Large intestine (tissue), 3 donors: ENCODE data around the gene YTHDF2. TPM values are rescaled to one million over a fixed set of nuclear protein-coding genes. Genes with fewer than 3 reads are reported as not detected.
A peak's percentile ranks its signal among the peaks of the same experiment; 100 is the strongest.
"Not testable (repeated sequence)": the region's sequence is repeated elsewhere in the genome, so short reads cannot be mapped to it uniquely, and the experiment has no call there.

ENCODE experiments used
- DNase-seq, 2 donors: peaks; one replicate each; pipeline versions ENCODE4 v3.0.0 to v3.0.0-alpha.2; 2013
- H3K27ac ChIP-seq: one replicate; pipeline ENCODE4 v1.5.1; 2013; ENCODE audit warnings: low read length
- H3K27me3 ChIP-seq: 2 replicates; pipeline ENCODE4 v1.6.1; 2013; ENCODE audit warnings: low read length; ENCODE audit not compliant: control insufficient read depth, insufficient read depth
- H3K36me3 ChIP-seq: 2 replicates; pipeline ENCODE4 v1.6.1; 2013; ENCODE audit warnings: low read length; ENCODE audit not compliant: control insufficient read depth, insufficient read depth
- H3K4me1 ChIP-seq: one replicate; pipeline ENCODE4 v1.6.1; 2013; ENCODE audit warnings: low read length; ENCODE audit not compliant: control insufficient read depth, insufficient read depth
- H3K4me3 ChIP-seq: one replicate; pipeline ENCODE4 v1.5.1; 2013; ENCODE audit warnings: low read length
- H3K9me3 ChIP-seq: one replicate; pipeline ENCODE4 v1.6.1; 2013; ENCODE audit warnings: mild to moderate bottlenecking, low read depth, low read length, moderate library complexity; ENCODE audit not compliant: control insufficient read depth
- WGBS: methylation state at CpG from one replicate; pipeline ENCODE4 v1.1.5; 2013; ENCODE audit warnings: low lambda C conversion rate; ENCODE audit not compliant: insufficient coverage; 5-methylcytosine and 5-hydroxymethylcytosine counted together
- polyA plus RNA-seq: library from polyadenylated mRNA; unstranded; fragments of 120-200 nt; gene quantifications from one replicate; pipeline ENCODE4 v1.2.1, GENCODE V29; 2013

YTHDF2 gene
- polyA plus RNA-seq, 1 donor: 59.4 TPM

DNA sequence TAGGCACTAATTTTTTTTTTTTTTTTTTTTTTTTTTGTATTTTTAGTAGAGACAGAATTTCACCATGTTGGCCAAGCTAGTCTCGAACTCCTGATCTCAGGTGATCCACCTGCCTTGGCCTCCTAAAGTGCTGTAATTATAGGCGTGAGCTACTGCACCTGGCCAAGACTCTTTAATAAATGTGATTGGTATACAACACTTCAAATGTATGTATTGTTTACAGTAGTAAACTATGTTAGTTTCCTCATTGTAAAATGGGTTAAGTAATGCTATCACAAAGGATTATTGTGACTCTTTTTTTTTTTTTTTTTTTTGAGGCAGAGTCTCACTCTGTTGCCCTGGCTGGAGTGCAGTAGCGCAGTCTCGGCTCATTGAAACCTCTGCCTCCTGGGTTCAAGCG is 11.4 kb upstream of the YTHDF2 start:
- no CpG with 5 or more reads among the region's 5 CpGs for WGBS
- DNase-seq, H3K4me3 ChIP-seq, H3K9me3 ChIP-seq, H3K27me3 ChIP-seq, H3K27ac ChIP-seq, H3K36me3 ChIP-seq, H3K4me1 ChIP-seq: not testable (repeated sequence)

DNA sequence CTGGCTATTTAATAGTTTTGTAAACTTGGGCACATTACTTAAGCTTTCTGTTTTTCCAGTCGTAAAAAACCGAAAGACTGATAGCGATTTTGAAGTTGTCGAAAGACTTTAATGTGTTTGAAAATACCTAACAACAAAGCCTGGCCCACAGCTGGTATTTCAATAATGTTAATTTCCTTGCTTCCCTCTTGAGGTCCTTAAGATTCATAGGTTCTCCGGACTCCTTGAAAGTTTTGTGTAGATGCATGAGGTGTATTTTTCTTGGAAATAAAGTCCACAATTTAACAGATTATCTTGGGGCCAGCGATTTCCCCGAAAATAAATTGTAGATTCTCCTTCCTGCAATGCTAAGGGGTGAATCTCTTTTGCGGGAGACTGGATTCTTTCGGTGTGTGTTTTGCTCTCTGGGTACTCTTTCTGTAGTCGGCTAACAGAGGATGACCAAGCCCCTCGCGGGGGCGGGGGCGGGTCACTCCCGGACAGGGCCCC is 735 bp upstream of the YTHDF2 start:
- H3K27ac ChIP-seq: peak overlapping the region; percentile 88
- H3K9me3 ChIP-seq: no peaks in the 10 kb centered on the region
- no peak for DNase-seq
- no peaks in the 10 kb centered on the region for H3K27me3 ChIP-seq
- H3K4me1 ChIP-seq: peaks cover 18% of the 10 kb centered on the region
- H3K36me3 ChIP-seq: peaks cover 20% of the 10 kb centered on the region
- H3K4me3 ChIP-seq: peak overlapping the region; percentile 91
- 7% methylated on average over 5 of the region's 15 CpGs for WGBS

DNA sequence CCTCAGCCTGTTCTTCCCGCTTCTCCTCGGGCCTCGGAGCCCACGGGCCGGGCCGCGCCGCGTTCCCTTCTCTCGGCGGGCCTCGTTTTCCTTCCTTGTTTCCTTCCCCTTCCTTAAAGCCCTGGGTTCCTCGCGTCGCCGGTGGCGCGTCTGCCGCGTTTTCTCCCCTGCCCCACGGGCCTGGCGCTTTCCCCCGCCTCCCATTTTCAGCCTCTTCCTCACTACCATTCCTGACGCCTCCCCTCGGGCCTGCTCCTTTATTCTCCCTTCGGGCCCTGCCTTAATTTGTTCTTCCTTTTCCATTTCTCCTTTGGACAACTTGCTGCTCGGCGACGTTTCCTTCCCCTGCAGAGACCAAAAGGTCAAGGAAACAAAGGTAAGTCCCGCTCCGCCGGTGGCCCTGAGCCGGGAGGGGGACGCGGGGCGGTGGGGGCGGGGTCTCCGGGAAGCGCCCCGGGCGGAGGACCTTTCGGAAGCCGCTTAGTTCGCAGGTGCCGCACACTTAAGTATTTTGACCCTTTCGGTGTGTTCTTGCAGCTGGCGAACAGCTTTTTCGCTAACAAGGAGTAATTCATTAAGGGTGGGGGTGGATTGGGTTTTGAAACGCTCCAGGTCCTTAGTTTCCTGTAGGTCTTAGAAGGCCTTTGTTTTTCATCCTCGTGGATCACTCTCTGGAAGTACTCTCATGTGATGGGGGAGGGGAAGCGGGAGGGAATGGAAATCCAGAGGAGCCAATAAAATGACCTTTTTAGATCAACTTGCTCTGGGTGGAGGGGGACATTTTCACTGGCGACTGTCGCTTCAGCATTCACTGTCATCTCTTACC is 780 bp downstream of the YTHDF2 start:
- Histone ChIP-seq H3K36me3 (peaks cover 33% of the 10 kb centered on the region), H3K27me3 (no peaks in the 10 kb centered on the region), H3K4me1 (peaks cover 18% of the 10 kb centered on the region), H3K27ac (peak overlapping the region; percentile 91), H3K4me3 (peak overlapping the region; percentile 91), H3K9me3 (no peaks in the 10 kb centered on the region)
- DNase-seq: peak in 1 of 2 donors; percentile 77
- 0% methylated on average over 2 of the region's 53 CpGs for WGBS

DNA sequence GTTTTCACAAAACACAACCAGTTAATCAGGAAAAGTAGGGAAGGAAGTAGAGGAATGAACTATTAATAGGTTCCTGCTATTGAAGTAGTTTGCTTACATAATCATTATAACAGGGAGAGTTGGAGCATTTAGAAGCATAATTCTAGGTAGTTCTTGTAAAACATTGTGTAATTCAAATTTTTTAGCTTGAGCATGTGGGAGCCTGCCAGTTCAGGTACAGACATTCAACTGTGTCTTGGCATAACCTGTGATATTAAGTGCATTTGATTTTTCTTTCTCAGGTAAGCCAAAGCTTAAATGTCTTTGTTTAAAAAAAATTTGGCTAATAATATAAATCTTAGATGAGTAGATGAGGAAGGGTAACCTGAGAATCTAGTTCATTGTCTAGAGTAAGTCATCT is 3.4 kb downstream of the YTHDF2 start:
- no peaks in the 10 kb centered on the region for H3K9me3 ChIP-seq
- DNase-seq: no peak
- H3K4me3 ChIP-seq: no peak overlapping the region
- H3K4me1 ChIP-seq: peaks cover 11% of the 10 kb centered on the region
- H3K27me3 ChIP-seq: no peaks in the 10 kb centered on the region
- H3K27ac ChIP-seq: no peak overlapping the region
- H3K36me3 ChIP-seq: peaks cover 57% of the 10 kb centered on the region

DNA sequence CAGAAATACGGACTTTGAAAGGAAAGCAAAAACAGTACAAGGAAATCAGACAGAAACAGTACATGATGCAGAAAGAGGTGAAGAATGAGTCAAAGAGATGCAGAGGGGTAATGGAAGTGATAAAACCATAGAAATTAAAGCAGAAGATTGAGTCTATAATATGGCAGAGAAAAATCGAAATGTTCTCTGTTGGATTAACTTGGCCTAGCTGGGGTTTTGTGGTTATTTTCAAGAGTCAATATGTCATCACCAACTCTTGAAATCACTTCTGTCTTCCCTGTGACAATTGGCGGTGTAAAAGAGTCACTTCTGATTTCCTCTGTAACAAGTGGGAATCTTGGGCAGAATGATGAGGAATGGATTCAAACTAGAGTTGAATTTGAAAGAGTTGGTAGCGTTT is 7.4 kb downstream of the YTHDF2 start:
- Histone ChIP-seq H3K27ac (no peak overlapping the region), H3K4me1 (peaks cover 4% of the 10 kb centered on the region), H3K27me3 (no peaks in the 10 kb centered on the region), H3K36me3 (peaks cover 53% of the 10 kb centered on the region), H3K9me3 (no peaks in the 10 kb centered on the region), H3K4me3 (no peak overlapping the region)
- 56% methylated on average over 2 of the region's 4 CpGs for WGBS
- no peak for DNase-seq

DNA sequence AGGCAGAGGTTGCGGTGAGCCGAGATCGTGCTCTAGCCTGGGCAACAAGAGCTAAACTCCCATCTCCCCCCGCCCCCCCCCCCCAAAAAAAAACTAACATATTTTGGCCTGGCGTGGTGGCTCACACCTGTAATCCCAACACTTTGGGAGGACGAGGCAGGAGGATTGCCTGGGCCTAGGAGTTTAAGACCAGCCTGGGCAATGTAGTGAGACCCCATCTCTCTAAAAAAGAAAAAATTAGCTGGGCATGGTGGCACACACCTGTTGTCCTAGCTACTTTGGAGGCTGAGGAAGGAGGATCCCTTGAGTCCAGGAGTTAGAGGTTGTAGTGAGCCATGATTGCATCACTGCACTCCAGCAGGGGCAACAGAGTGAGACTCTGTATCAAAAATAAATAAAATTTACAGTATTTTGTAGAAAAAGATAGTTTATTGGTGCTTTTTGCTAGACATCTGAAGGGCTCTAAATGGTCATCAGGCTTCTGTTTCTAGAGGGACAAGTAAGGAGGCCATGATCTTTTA is 9.0 kb downstream of the YTHDF2 start:
- H3K9me3 ChIP-seq: no peaks in the 10 kb centered on the region
- no CpG with 5 or more reads among the region's 6 CpGs for WGBS
- no peak overlapping the region for H3K27ac ChIP-seq
- no peak for DNase-seq
- H3K4me3 ChIP-seq: no peak overlapping the region
- H3K27me3 ChIP-seq: no peaks in the 10 kb centered on the region
- H3K36me3 ChIP-seq: peaks cover 47% of the 10 kb centered on the region
- H3K4me1 ChIP-seq: peaks cover 4% of the 10 kb centered on the region

DNA sequence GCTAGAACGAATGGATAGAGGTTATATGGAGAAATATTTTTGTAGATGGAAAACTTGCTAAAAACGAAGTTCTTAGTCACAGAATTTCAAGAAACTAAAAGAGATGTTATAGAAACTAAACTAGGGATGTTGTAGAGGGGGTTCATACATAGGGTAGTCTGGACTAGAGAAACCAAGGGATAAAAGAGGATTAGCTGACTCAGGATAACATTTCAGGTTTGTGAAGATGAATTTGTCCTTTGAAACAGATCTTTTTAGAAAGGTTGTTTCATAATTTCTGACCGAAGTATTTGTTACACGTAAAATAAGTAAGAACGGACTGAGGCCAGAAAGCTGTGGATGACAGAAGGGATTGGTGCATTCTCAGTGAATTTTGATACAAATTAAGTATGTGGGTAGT is 13.6 kb downstream of the YTHDF2 start:
- peaks cover 16% of the 10 kb centered on the region for H3K36me3 ChIP-seq

DNA sequence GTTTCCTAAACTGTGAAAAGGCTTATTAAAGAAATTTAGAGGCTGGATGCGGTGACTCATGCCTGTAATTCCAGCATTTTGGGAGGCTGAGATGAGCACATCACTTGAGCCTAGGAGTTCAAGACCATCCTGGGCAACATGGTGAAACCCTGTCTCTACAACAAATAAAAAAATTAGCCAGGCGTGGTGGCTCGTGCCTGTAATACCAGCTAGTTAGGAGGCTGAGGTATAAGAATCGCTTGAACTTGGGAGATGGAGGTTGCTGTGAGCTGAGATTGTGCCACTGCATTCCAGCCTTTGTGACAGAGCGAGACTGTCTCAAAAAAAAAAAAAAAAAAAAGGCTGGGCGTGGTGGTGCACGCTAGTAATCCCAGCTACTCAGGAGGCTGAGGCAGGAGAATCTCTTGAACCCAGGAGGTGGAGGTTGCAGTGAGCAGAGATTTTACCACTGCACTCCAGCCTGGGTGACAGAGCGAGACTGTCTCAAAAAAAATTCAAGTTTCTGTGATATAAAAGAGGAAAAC is 14.1 kb downstream of the YTHDF2 start:
- Histone ChIP-seq H3K4me1 (peaks cover 12% of the 10 kb centered on the region), H3K36me3 (peaks cover 13% of the 10 kb centered on the region)
- H3K27ac ChIP-seq, H3K27me3 ChIP-seq, H3K4me3 ChIP-seq, DNase-seq, H3K9me3 ChIP-seq: not testable (repeated sequence)
- no CpG with 5 or more reads among the region's 8 CpGs for WGBS

More for the DNA sequence above, 13.6 kb downstream of the YTHDF2 start:
- DNase-seq: no peak
- 88% methylated on average over 4 of the region's 5 CpGs for WGBS
- Histone ChIP-seq H3K4me1 (peaks cover 12% of the 10 kb centered on the region), H3K4me3 (no peak overlapping the region), H3K27me3 (no peaks in the 10 kb centered on the region), H3K27ac (no peak overlapping the region), H3K9me3 (no peaks in the 10 kb centered on the region)

DNA sequence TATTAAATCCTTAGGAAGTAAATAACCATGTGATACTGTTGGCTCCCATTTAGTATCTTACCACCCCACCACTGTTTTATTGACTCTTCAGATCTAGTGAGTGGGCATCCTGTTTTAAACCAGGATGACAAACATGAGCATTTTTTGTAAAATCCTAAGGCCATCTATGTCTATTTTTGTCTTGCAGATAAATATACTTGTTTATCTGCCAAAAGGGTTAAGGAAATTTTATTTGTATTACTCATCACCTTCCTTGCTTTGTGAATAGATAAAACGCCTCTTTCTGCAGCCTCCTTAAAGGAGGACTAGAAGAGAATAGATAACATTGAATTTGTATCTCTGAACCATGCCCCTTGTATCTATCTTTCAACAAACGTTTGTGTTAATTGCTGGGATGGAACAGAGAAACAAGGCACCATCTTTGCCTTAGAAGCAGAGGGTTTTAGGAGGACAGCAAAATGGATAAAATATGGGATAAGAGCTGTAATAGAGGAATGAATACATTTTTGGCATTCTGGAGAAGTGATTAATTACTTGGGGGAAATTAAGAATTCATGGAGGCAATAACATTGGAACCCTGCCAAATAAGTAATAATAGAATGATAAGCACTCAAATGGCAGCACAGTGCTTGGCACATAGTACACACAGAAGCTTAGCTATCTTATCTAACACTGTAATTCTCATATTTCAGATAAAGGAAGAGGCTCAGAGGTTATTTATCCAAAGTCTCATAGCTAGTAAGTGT is 14.7 kb downstream of the YTHDF2 start:
- Histone ChIP-seq H3K4me1 (peaks cover 12% of the 10 kb centered on the region), H3K27ac (no peak overlapping the region), H3K36me3 (peaks cover 8% of the 10 kb centered on the region), H3K9me3 (no peaks in the 10 kb centered on the region), H3K4me3 (no peak overlapping the region), H3K27me3 (no peaks in the 10 kb centered on the region)
- peak in 1 of 2 donors; percentile 48 for DNase-seq
- WGBS: 0% methylated on average over 1 of the region's 2 CpGs

DNA sequence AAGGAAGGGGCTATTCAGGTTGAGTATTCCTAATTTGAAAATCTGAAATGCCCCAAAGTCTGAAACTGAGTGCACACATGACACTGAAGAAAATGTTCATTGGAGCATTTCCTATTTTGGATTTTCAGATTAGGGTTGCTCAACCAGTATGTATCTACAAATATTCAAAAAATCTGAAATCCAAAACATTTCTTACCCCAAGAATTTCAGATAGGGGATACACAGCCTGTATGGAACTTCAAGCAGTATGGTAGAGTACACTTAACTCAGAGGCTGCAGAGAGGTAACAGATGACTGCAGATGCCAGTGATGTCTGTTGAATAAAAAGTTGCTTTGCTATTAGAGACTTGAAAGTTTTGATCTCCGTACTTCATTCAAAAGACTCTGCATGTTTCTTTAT is 19.0 kb downstream of the YTHDF2 start:
- no CpG with 5 or more reads among the region's 1 CpG for WGBS
- Histone ChIP-seq H3K27me3 (no peaks in the 10 kb centered on the region), H3K4me3 (no peak overlapping the region), H3K9me3 (no peaks in the 10 kb centered on the region), H3K4me1 (peaks cover 8% of the 10 kb centered on the region), H3K27ac (no peak overlapping the region), H3K36me3 (peaks cover 27% of the 10 kb centered on the region)
- DNase-seq: no peak
